HepG2 (cell line): ENCODE results near the gene GPM6B. TPM values are rescaled to one million over a fixed set of nuclear protein-coding genes. Genes with fewer than 3 reads are reported as not detected.

ENCODE experiments used
- ATAC-seq: fragments of 200-7000 bp; cut with Tn5 transposase; 3 replicates; pipeline ENCODE4 v1.9.1; 2020; ENCODE audit warnings: mild to moderate bottlenecking, moderate library complexity
- BruUV-seq: library from RNA; stranded (reverse); fragments of 400-500 nt; replicated peaks from 2 replicates; lab custom pipeline; 2021; lab: Mats Ljungman, UMichigan
- CTCF ChIA-PET: fragments of 300-600 bp; formaldehyde crosslinking; extraction: SDS; loops from one replicate; lab custom pipeline; 2021; ENCODE audit warnings: low total read pairs, inconsistent platforms, low intra/inter-chr PET ratio; lab: Yijun Ruan, JAX
- POLR2A ChIA-PET: fragments of 350-600 bp; sonication (Branson Sonifier 250); formaldehyde crosslinking; loops from one replicate; lab custom pipeline; 2020; ENCODE audit warnings: antibody characterized with exemption, inconsistent platforms; lab: Yijun Ruan, JAX
- DNase-seq: peaks from one replicate; pipeline ENCODE4 v3.0.0-alpha.2; 2015; ENCODE audit warnings: low spot score
- FAIRE-seq: peaks from 3 replicates; lab custom pipeline; 2011; peaks lifted over from hg19 to GRCh38; lab: Jason Lieb, UNC
- H2AFZ ChIP-seq: one replicate; pipeline ENCODE4 v1.6.1; 2011; ENCODE audit warnings: low read length, inconsistent platforms
- H3K27ac ChIP-seq: fragments of 300-600 bp; 3 replicates; pipeline ENCODE4 v1.8.0; 2011; ENCODE audit warnings: mixed run types, mild to moderate bottlenecking, mixed read lengths, low read length, inconsistent platforms; ENCODE audit not compliant: insufficient read depth; ENCODE audit errors: extremely low read length
- H3K27me3 ChIP-seq, 2 experiments: fragments of 200-600 bp in 1 of 2; 2 replicates in 1 of 2; 3 replicates in 1 of 2; pipeline versions ENCODE4 v1.6.0 to v1.8.0; 2011; ENCODE audit warnings: low read length in 2 of 2, mild to moderate bottlenecking in 2 of 2, moderate library complexity in 2 of 2, inconsistent platforms in 1 of 2; ENCODE audit not compliant: insufficient read depth in 2 of 2, control insufficient read depth in 1 of 2
- H3K36me3 ChIP-seq, 2 experiments: fragments of 200-600 bp in 1 of 2; replicated peaks in 1 of 2; 2 replicates in 1 of 2; 3 replicates in 1 of 2; pipeline versions ENCODE4 v1.5.1 to v1.8.0; 2011; ENCODE audit warnings: low read length in 2 of 2, inconsistent platforms in 1 of 2; ENCODE audit not compliant: insufficient read depth in 2 of 2, control insufficient read depth in 1 of 2
- H3K4me1 ChIP-seq: 2 replicates; pipeline ENCODE4 v1.5.1; 2012; ENCODE audit warnings: low read length, inconsistent platforms; ENCODE audit not compliant: insufficient read depth
- H3K4me2 ChIP-seq: 2 replicates; pipeline ENCODE4 v1.6.0; 2011; ENCODE audit warnings: low read depth, low read length, inconsistent platforms
- H3K4me3 ChIP-seq, 3 experiments: fragments of 200-600 bp in 1 of 3; sonication (generic), shearing (Covaris generic) in 1 of 3; replicated peaks in 1 of 3; 2 replicates each; pipeline ENCODE4 v1.5.1; 2011 to 2016; ENCODE audit warnings: low read length in 3 of 3, inconsistent platforms in 2 of 3, low read depth in 2 of 3, mild to moderate bottlenecking in 2 of 3, control low read depth in 1 of 3, mixed read lengths in 1 of 3; ENCODE audit not compliant: insufficient read depth in 1 of 3
- H3K79me2 ChIP-seq: one replicate; pipeline ENCODE4 v1.6.1; 2011; ENCODE audit warnings: low read length, inconsistent platforms; ENCODE audit not compliant: insufficient read depth
- H3K9ac ChIP-seq: 2 replicates; pipeline ENCODE4 v1.6.0; 2011; ENCODE audit warnings: mild to moderate bottlenecking, low read depth, low read length, inconsistent platforms; ENCODE audit not compliant: insufficient read depth
- H3K9me3 ChIP-seq: 2 replicates; pipeline ENCODE4 v1.5.1; 2012; ENCODE audit warnings: mild to moderate bottlenecking, low read length
- H4K20me1 ChIP-seq: 2 replicates; pipeline ENCODE4 v1.6.0; 2011; ENCODE audit warnings: inconsistent platforms, mild to moderate bottlenecking, low read length, moderate library complexity; ENCODE audit not compliant: insufficient read depth
- CTCF ChIP-seq: sonication (generic); formaldehyde crosslinking; IDR thresholded peaks from 2 replicates; pipeline ENCODE4 v1.5.0; 2020; ENCODE audit warnings: mild to moderate bottlenecking, missing genetic modification reagents, moderate library complexity
- EP300 ChIP-seq, 3 experiments: sonication (generic) in 1 of 3; formaldehyde crosslinking in 1 of 3; IDR thresholded peaks; 2 replicates each; pipeline versions ENCODE4 v1.5.1 to v1.6.1; 2011 to 2020; ENCODE audit warnings: low read depth in 2 of 3, low read length in 2 of 3, borderline replicate concordance in 1 of 3, improper control_type of control experiment in 1 of 3, mild to moderate bottlenecking in 1 of 3, missing genetic modification reagents in 1 of 3, moderate library complexity in 1 of 3
- FOXM1 ChIP-seq: sonication (generic); formaldehyde crosslinking; IDR thresholded peaks from 2 replicates; pipeline ENCODE4 v1.5.0; 2020; ENCODE audit warnings: missing genetic modification reagents
- MTA3 ChIP-seq: sonication (generic); formaldehyde crosslinking; IDR thresholded peaks from 2 replicates; pipeline ENCODE4 v1.4.0; 2020; ENCODE audit warnings: missing genetic modification reagents
- ZBTB33 ChIP-seq: sonication (generic); formaldehyde crosslinking; IDR thresholded peaks from 2 replicates; pipeline ENCODE4 v1.4.0; 2020; ENCODE audit warnings: missing genetic modification reagents
- ZFP36L2 ChIP-seq: sonication (generic); formaldehyde crosslinking; IDR thresholded peaks from 2 replicates; pipeline ENCODE4 v1.4.0; 2020; ENCODE audit warnings: missing genetic modification reagents
- ZNF24 ChIP-seq: fragments of 450-650 bp; IDR thresholded peaks from 2 replicates; pipeline ENCODE4 v1.6.1; 2017; ENCODE audit warnings: antibody characterized with exemption, mild to moderate bottlenecking
- ZNF597 ChIP-seq: sonication (generic); formaldehyde crosslinking; IDR thresholded peaks from 2 replicates; pipeline ENCODE4 v1.5.0; 2020; ENCODE audit warnings: missing genetic modification reagents
- WGBS: methylation state at CpG from one replicate; pipeline ENCODE4 v1.1.6; 2017; ENCODE audit warnings: low lambda C conversion rate; 5-methylcytosine and 5-hydroxymethylcytosine counted together
- in situ Hi-C: cut with HindIII; loops from 2 replicates; pipeline ENCODE4 v1.10.0; 2017; ENCODE audit warnings: low pct_unique_long_range_greater_than_20kb; ENCODE audit not compliant: extremely low pct_ligation_motif_present
- intact Hi-C: fragments of 100-400 bp; cut with micrococcal nuclease; formaldehyde crosslinking; loops from one replicate; pipeline ENCODE4 v1.10.0; 2022; ENCODE audit not compliant: unreplicated experiment
- polyA plus RNA-seq, 8 experiments: library from polyadenylated mRNA; depleted of rRNA in 3 of 8; stranded (reverse) in 7 of 8; unstranded in 1 of 8; fragments of >200 nt; fragmentation: Illumina TruSeq in 4 of 8; extraction: Trizol in 4 of 8; gene quantifications; 2 replicates each; pipeline versions ENCODE4 v1.2.1 to v1.2.3, GENCODE V29; 2011 to 2016; ENCODE audit warnings: low read depth in 4 of 8, missing spikeins in 1 of 8, mixed read lengths in 1 of 8; ENCODE audit not compliant: insufficient read depth in 1 of 8
- total RNA-seq, 5 experiments: library from RNA; depleted of rRNA; stranded (reverse); fragments of >200 nt; fragmentation: Illumina TruSeq; extraction: Trizol; gene quantifications; 2 replicates each; pipeline ENCODE4 v1.2.3, GENCODE V29; 2016; ENCODE audit warnings: low read depth in 1 of 5

GPM6B gene
- total and polyA plus RNA-seq, 2 of the 13 experiments (the other 11 are each of a cell fraction or from before 2014, with no cell fraction given): not detected

- in situ Hi-C loops (loop anchor here (10.0 to 25.0 kb wide), 2 partner anchors 252 to 270 kb away; no protein-coding TSS in a partner anchor), intact Hi-C loops (loop anchor here (1.0 kb wide), 1 partner anchor 268 kb away; no protein-coding TSS in a partner anchor)
- Histone ChIP-seq H3K36me3 (peaks cover 0 to 28% of the 10 kb centered on the region in 2 experiments; a peak in 3 of 5 replicates), H4K20me1 (no peaks in the 10 kb centered on the region), H2AFZ (no peak overlapping the region), H3K4me2 (no peak overlapping the region), H3K79me2 (no peaks in the 10 kb centered on the region), H3K9me3 (no peaks in the 10 kb centered on the region), H3K4me1 (no peaks in the 10 kb centered on the region), H3K4me3 (no peak overlapping the region), H3K27me3 (no peaks in the 10 kb centered on the region), H3K9ac (no peak overlapping the region), H3K27ac (no peak overlapping the region)
- ChIA-PET POLR2A (no interaction called here), CTCF (interaction anchor here (1.2 kb wide), 1 partner anchor 268 kb away, joined by 3 read pairs; no protein-coding TSS in a partner anchor)
- DNase-seq (peak; percentile 1), FAIRE-seq (no peak), ATAC-seq (peak; percentile 79)
- 91% methylated on average over 4 of the region's 6 CpGs for WGBS
- TF ChIP-seq ZNF597 (no peak), FOXM1 (CRISPR knock-in tag) (no peak), ZFP36L2 (CRISPR knock-in tag) (no peak), EP300 (IDR thresholded peaks at IDR 0.05; ENCODE audit: low read depth in 2 of 2, low read length in 2 of 2) (no peak), EP300 (CRISPR knock-in tag; IDR thresholded peaks at IDR 0.05; ENCODE audit: borderline replicate concordance) (no peak), CTCF (CRISPR knock-in tag) (peak; percentile 30; the same call in 1 of the 2 replicates), MTA3 (no peak), ZBTB33 (CRISPR knock-in tag) (peak; percentile 45; the same call in 1 of the 2 replicates), ZNF24 (no peak)
- no TSS peak for BruUV-seq
These were observed 52.1 kb downstream of the GPM6B start for GRCh38 chrX:13764765-13765164.
